Gastroesophageal sphincter (tissue), 4 donors: ENCODE data around the gene ABAT. TPM values are rescaled to one million over a fixed set of nuclear protein-coding genes. Genes with fewer than 3 reads are reported as not detected.

ENCODE experiments used
- ATAC-seq: fragments of 150-250 bp; one replicate; pipeline ENCODE4 v1.9.1; 2016; ENCODE audit warnings: mild to moderate bottlenecking, moderate library complexity
- H3K27ac ChIP-seq, 4 donors: fragments of 200-600 bp; sonication (generic) in 3 of 4; 1 replicate in 3 of 4; 2 replicates in 1 of 4; pipeline ENCODE4 v1.5.1; 2016 to 2019
- H3K27me3 ChIP-seq: fragments of 200-600 bp; sonication (generic); one replicate; pipeline ENCODE4 v1.5.1; 2019
- H3K36me3 ChIP-seq, 2 donors: fragments of 200-600 bp; sonication (generic); one replicate each; pipeline ENCODE4 v1.5.1; 2019; ENCODE audit warnings: control low read depth in 1 of 2
- H3K4me1 ChIP-seq, 3 donors: fragments of 200-600 bp; sonication (generic); 1 replicate in 2 of 3; 2 replicates in 1 of 3; pipeline ENCODE4 v1.5.1; 2016 to 2019; ENCODE audit warnings: control low read depth in 2 of 3
- H3K4me3 ChIP-seq, 2 donors: fragments of 200-600 bp; sonication (generic); one replicate each; pipeline ENCODE4 v1.5.1; 2019; ENCODE audit warnings: mild to moderate bottlenecking in 1 of 2, moderate library complexity in 1 of 2
- H3K9me3 ChIP-seq, 3 donors: fragments of 200-600 bp; sonication (generic); one replicate each; pipeline ENCODE4 v1.5.1; 2017 to 2019; ENCODE audit warnings: control low read depth in 2 of 3
- EP300 ChIP-seq: sonication (generic); formaldehyde crosslinking; IDR thresholded peaks from one replicate; pipeline ENCODE4 v1.6.1; 2017; ENCODE audit warnings: antibody characterized with exemption, mild to moderate bottlenecking
- POLR2A ChIP-seq, 2 donors: fragments of 450-650 bp; IDR thresholded peaks; one replicate each; pipeline ENCODE4 v1.6.1; 2017; ENCODE audit warnings: antibody characterized with exemption in 2 of 2, mild to moderate bottlenecking in 2 of 2, moderate library complexity in 1 of 2
- POLR2AphosphoS5 ChIP-seq: sonication (generic); formaldehyde crosslinking; IDR thresholded peaks from one replicate; pipeline ENCODE4 v1.6.1; 2017; ENCODE audit warnings: antibody characterized with exemption
- WGBS, 2 donors: methylation state at CpG; one replicate each; pipeline ENCODE4 v1.1.5; 2018; ENCODE audit warnings: low coverage in 1 of 2; 5-methylcytosine and 5-hydroxymethylcytosine counted together
- total RNA-seq, 4 donors: library from RNA; depleted of rRNA; stranded (reverse); fragments of >200 nt; gene quantifications; one replicate each; pipeline ENCODE4 v1.1.0, GENCODE V29; 2016
- TF ChIP-seq, protein P1 (sequence below), 4 experiments: fragments of 200-600 bp in 2 of 4; fragments of 450-650 bp in 2 of 4; sonication (generic) in 1 of 4; IDR thresholded peaks; one replicate each; pipeline ENCODE4 v1.5.1; 2017 to 2019; ENCODE audit warnings: antibody characterized with exemption in 4 of 4, mild to moderate bottlenecking in 2 of 4, moderate library complexity in 2 of 4

Gene ABAT
- total RNA-seq, 4 donors from 2014 or later = 5.3 to 15.6 (median 10.3) TPM

DNA sequence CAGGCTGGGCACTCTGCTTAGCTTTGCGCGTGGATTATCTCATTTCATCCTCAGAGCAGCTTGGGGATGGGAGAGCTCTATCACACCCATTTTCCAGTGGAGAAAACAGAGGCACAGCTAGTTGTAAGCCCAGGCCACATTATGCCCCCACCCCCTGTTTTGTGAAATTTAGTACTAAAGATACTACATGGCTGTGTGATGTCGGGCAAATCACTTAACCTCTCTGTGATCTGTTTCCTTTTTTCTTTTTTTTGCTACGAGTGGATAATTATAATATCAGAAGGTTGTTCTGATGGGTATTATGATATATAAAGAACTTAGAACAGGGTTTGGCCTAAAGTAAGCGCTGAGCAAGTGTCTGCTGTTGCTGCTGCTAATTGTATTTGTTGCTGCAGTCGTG is 41.6 kb downstream of the ABAT start:
- Histone ChIP-seq H3K27ac (no peak overlapping the region), H3K4me3 (no peak overlapping the region), H3K36me3 (peaks cover 0 to 9% of the 10 kb centered on the region in 2 donors), H3K4me1 (no peaks in the 10 kb centered on the region), H3K27me3 (no peaks in the 10 kb centered on the region), H3K9me3 (peaks cover 0 to 12% (median 2%) of the 10 kb centered on the region in 3 donors)
- WGBS, 2 donors = 81 to 86% methylated on average over 4 to 6 of the region's 6 CpGs
- no peak for TF ChIP-seq EP300
- TF ChIP-seq, protein P1, sequence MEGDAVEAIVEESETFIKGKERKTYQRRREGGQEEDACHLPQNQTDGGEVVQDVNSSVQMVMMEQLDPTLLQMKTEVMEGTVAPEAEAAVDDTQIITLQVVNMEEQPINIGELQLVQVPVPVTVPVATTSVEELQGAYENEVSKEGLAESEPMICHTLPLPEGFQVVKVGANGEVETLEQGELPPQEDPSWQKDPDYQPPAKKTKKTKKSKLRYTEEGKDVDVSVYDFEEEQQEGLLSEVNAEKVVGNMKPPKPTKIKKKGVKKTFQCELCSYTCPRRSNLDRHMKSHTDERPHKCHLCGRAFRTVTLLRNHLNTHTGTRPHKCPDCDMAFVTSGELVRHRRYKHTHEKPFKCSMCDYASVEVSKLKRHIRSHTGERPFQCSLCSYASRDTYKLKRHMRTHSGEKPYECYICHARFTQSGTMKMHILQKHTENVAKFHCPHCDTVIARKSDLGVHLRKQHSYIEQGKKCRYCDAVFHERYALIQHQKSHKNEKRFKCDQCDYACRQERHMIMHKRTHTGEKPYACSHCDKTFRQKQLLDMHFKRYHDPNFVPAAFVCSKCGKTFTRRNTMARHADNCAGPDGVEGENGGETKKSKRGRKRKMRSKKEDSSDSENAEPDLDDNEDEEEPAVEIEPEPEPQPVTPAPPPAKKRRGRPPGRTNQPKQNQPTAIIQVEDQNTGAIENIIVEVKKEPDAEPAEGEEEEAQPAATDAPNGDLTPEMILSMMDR (IDR thresholded peaks at IDR 0.05) = no peak
- TF ChIP-seq POLR2A (IDR thresholded peaks at IDR 0.05) = no peak
- TF ChIP-seq POLR2AphosphoS5 = no peak
- ATAC-seq = no peak

DNA sequence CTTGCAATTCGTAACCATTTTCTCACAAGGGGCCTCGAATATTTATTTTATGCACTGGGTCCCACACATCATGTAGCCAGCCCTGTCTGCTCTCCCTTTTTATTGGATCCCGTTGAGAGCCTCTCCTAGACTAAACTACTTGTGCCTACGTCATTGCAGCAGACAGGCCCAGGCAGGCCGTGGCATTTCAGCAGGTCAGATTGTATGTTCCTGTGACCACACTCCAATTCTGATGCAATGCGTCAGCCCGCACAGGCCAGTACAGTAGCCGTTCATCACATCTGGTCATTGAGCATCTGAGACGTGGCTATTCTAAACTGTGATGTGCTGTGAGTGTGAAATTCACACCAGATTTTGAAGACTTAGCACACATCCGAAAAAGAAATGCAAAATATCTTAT is 42.2 kb downstream of the ABAT start:
- no peaks in the 10 kb centered on the region for H3K4me1 ChIP-seq
- 73 to 90% methylated on average over 3 to 4 of the region's 10 CpGs for WGBS, 2 donors
- H3K9me3 ChIP-seq = peaks cover 0 to 12% (median 2%) of the 10 kb centered on the region in 3 donors
- no peak for TF ChIP-seq POLR2AphosphoS5
- H3K27me3 ChIP-seq = no peaks in the 10 kb centered on the region
- no peak overlapping the region for H3K27ac ChIP-seq
- no peak overlapping the region for H3K4me3 ChIP-seq
- H3K36me3 ChIP-seq = peaks cover 0 to 9% of the 10 kb centered on the region in 2 donors
- no peak for ATAC-seq

DNA sequence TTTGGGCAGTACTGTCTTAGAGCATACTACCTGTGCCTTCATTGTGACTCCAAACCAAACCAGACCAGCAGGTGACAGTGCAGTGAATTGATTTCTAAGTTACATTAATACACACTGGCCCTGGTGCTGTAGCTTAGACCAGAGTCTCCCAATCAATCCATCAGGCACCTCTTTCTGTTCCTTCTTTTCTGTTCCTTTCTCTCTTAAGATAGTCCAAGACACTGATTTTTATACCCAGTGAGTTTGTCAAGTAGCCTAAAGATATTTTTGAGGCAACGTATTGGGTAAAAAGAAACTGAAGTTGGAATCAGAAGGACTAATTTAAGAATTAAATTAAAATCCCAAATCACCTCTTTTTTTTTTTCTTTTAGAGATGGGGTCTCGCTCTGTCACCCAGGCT is 43.1 kb downstream of the ABAT start:
- 83 to 100% methylated on average over 2 of the region's 2 CpGs for WGBS, 2 donors
- H3K27ac ChIP-seq = no peak overlapping the region
- peaks cover 0 to 12% (median 2%) of the 10 kb centered on the region in 3 donors for H3K9me3 ChIP-seq
- no peak for ATAC-seq
- H3K36me3 ChIP-seq = peaks cover 0 to 9% of the 10 kb centered on the region in 2 donors
- TF ChIP-seq POLR2A (IDR thresholded peaks at IDR 0.05) (no peak), POLR2AphosphoS5 (no peak), EP300 (no peak)
- TF ChIP-seq, protein P1 (IDR thresholded peaks at IDR 0.05) = no peak
- H3K4me3 ChIP-seq = no peak overlapping the region
- H3K27me3 ChIP-seq = no peaks in the 10 kb centered on the region
- H3K4me1 ChIP-seq = no peaks in the 10 kb centered on the region

DNA sequence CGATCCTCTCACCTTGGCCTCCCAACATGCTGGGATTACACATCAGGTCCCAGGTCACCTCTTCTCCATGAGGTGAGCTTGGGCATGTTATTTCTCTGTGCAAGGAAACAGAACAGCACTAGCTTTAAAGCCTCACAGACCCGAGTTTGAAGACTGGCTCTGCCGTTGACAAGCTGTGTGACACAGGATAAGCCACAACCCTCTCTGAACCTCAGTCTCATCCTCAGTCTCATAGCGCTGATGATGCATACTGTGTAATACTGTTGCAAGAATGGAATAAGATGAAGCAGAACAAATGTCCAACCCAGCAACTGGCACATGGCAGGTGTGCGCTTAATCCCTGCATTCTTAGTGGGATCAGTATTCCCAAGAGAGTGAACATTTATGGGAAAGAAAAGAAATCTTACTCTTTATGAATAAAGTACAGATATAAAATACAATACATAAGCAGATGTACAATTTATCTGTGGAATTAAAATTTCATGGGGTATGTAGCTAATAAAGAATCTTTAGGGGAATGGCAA is 43.5 kb downstream of the ABAT start:
- no peak for ATAC-seq
- Histone ChIP-seq H3K27ac (no peak overlapping the region), H3K4me3 (no peak overlapping the region), H3K9me3 (peaks cover 0 to 12% (median 2%) of the 10 kb centered on the region in 3 donors), H3K4me1 (no peaks in the 10 kb centered on the region), H3K27me3 (no peaks in the 10 kb centered on the region), H3K36me3 (peaks cover 0 to 9% of the 10 kb centered on the region in 2 donors)
- 96 to 98% methylated on average over 3 to 5 of the region's 5 CpGs for WGBS, 2 donors
- TF ChIP-seq POLR2A (IDR thresholded peaks at IDR 0.05) (no peak), POLR2AphosphoS5 (no peak), EP300 (no peak)
- TF ChIP-seq, protein P1 (IDR thresholded peaks at IDR 0.05) = no peak

DNA sequence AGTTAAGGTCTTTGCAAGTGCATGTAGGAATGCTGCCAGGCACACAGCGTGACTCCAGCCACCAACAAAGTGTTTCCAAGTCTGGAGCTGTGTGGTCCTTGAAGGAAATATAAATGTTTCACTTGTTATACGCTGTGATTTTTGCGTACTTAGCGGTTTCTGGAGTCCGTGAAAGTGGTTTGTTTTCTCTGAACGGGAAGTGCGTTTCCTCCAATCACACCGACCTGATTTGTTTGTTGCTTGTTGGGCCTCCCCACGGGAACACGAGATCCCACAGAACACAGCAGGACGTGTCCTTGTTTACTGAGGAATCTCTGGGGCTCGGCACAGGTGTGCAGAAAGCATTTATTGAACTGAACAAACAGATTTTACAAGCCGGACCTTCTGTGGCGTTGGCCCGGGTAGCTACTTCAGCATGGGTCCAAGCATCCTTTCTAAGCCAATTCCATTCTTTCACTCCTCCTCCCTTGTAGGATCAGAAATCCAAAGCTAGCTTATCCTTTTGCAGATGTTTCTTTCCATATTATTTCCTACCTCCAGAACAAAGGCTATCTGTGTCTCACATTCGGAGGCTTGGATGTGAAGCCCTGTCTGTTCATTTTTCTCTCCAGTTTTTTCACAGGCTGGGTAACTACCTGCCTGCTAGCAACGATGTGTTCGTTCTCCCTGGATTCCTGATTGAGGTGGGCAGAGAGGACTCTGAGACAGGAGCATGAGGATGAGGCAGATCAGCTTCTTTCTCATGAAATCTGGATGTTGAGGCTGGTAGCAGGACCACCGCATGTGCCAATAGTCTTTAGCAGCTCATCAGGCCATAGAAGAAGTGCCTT is 44.6 kb downstream of the ABAT start:
- Histone ChIP-seq H3K9me3 (peaks cover 0 to 12% (median 2%) of the 10 kb centered on the region in 3 donors), H3K36me3 (peaks cover 0 to 9% of the 10 kb centered on the region in 2 donors), H3K27me3 (no peaks in the 10 kb centered on the region), H3K4me3 (no peak overlapping the region), H3K27ac (no peak overlapping the region), H3K4me1 (no peaks in the 10 kb centered on the region)
- no peak for ATAC-seq
- TF ChIP-seq, protein P1 (IDR thresholded peaks at IDR 0.05) = no peak
- TF ChIP-seq EP300 (no peak), POLR2A (IDR thresholded peaks at IDR 0.05) (no peak), POLR2AphosphoS5 (no peak)
- 53 to 57% methylated on average over 11 to 18 of the region's 19 CpGs for WGBS, 2 donors
